Measurements from ENCODE around the gene CA10. TPM values are rescaled to one million over a fixed set of nuclear protein-coding genes. Genes with fewer than 3 reads are reported as not detected.

CA10 gene
- polyA plus RNA-seq, 4 donors: 0.19 to 0.31 TPM; not detected in 2

GRCh38 chr17:51876986-51877385 lies 281.5 kb downstream of the CA10 start:
- DNase-seq (no peak), FAIRE-seq (no peak)
- Histone ChIP-seq H3K4me3 (ENCODE audit: low read depth in 1 of 3, low read length in 3 of 3) (no peak overlapping the region), H3K36me3 (ENCODE audit: control insufficient read depth in 3 of 3, insufficient read depth in 2 of 3, low read depth in 1 of 3, low read length in 3 of 3) (no peaks in the 10 kb centered on the region), H3K27me3 (ENCODE audit: control insufficient read depth in 3 of 3, insufficient read depth in 3 of 3, low read length in 3 of 3) (no peaks in the 10 kb centered on the region), H3K9me3 (ENCODE audit: control insufficient read depth in 2 of 2, insufficient read depth in 1 of 2, low read depth in 1 of 2, low read length in 1 of 2) (no peaks in the 10 kb centered on the region), H3K27ac (ENCODE audit: low read depth in 1 of 3, low read length in 2 of 3) (no peak overlapping the region), H3K4me1 (ENCODE audit: control insufficient read depth in 3 of 3, insufficient read depth in 2 of 3, low read depth in 1 of 3, low read length in 2 of 3) (no peaks in the 10 kb centered on the region)

GRCh38 chr17:51873302-51873701 lies 285.2 kb downstream of the CA10 start:
- DNase-seq (no peak), FAIRE-seq (no peak)
- H3K4me1 ChIP-seq (ENCODE audit: control insufficient read depth in 3 of 3, insufficient read depth in 2 of 3, low read depth in 1 of 3, low read length in 2 of 3): no peaks in the 10 kb centered on the region
- no peaks in the 10 kb centered on the region for H3K27me3 ChIP-seq (ENCODE audit: control insufficient read depth in 3 of 3, insufficient read depth in 3 of 3, low read length in 3 of 3)
- H3K9me3 ChIP-seq (ENCODE audit: control insufficient read depth in 2 of 2, insufficient read depth in 1 of 2, low read depth in 1 of 2, low read length in 1 of 2): no peaks in the 10 kb centered on the region
- WGBS, 3 donors: 29 to 46% (median 40%) methylated on average over 3 of the region's 3 CpGs
- no peaks in the 10 kb centered on the region for H3K36me3 ChIP-seq (ENCODE audit: control insufficient read depth in 3 of 3, insufficient read depth in 2 of 3, low read depth in 1 of 3, low read length in 3 of 3)
- H3K4me3 ChIP-seq (ENCODE audit: low read depth in 1 of 3, low read length in 3 of 3): no peak overlapping the region
- no peak overlapping the region for H3K27ac ChIP-seq (ENCODE audit: low read depth in 1 of 3, low read length in 2 of 3)

- Histone ChIP-seq H3K27ac (ENCODE audit: low read depth in 1 of 3, low read length in 2 of 3) (no peak overlapping the region), H3K36me3 (ENCODE audit: control insufficient read depth in 3 of 3, insufficient read depth in 2 of 3, low read depth in 1 of 3, low read length in 3 of 3) (no peaks in the 10 kb centered on the region), H3K9me3 (ENCODE audit: control insufficient read depth in 2 of 2, insufficient read depth in 1 of 2, low read depth in 1 of 2, low read length in 1 of 2) (no peaks in the 10 kb centered on the region), H3K4me3 (ENCODE audit: low read depth in 1 of 3, low read length in 3 of 3) (no peak overlapping the region), H3K4me1 (ENCODE audit: control insufficient read depth in 3 of 3, insufficient read depth in 2 of 3, low read depth in 1 of 3, low read length in 2 of 3) (no peaks in the 10 kb centered on the region), H3K27me3 (ENCODE audit: control insufficient read depth in 3 of 3, insufficient read depth in 3 of 3, low read length in 3 of 3) (no peaks in the 10 kb centered on the region)
- WGBS, 3 donors: 2 to 6% (median 6%) methylated on average over 2 of the region's 2 CpGs
- DNase-seq (peak in 1 of 2 donors; percentile 54), FAIRE-seq (no peak)
Observed at GRCh38 chr17:51869387-51869786, 289.1 kb downstream of the CA10 start.

GRCh38 chr17:51860954-51861561 lies 297.5 kb downstream of the CA10 start:
- no peak overlapping the region for H3K27ac ChIP-seq (ENCODE audit: low read depth in 1 of 3, low read length in 2 of 3)
- H3K27me3 ChIP-seq (ENCODE audit: control insufficient read depth in 3 of 3, insufficient read depth in 3 of 3, low read length in 3 of 3): peaks cover 0 to 2% (median 0%) of the 10 kb centered on the region in 3 donors
- peak; percentile 58 to 59 for DNase-seq
- no peaks in the 10 kb centered on the region for H3K36me3 ChIP-seq (ENCODE audit: control insufficient read depth in 3 of 3, insufficient read depth in 2 of 3, low read depth in 1 of 3, low read length in 3 of 3)
- peaks cover 0 to 15% (median 3%) of the 10 kb centered on the region in 3 donors for H3K4me1 ChIP-seq (ENCODE audit: control insufficient read depth in 3 of 3, insufficient read depth in 2 of 3, low read depth in 1 of 3, low read length in 2 of 3)
- H3K9me3 ChIP-seq (ENCODE audit: control insufficient read depth in 2 of 2, insufficient read depth in 1 of 2, low read depth in 1 of 2, low read length in 1 of 2): no peaks in the 10 kb centered on the region
- H3K4me3 ChIP-seq (ENCODE audit: low read depth in 1 of 3, low read length in 3 of 3): no peak overlapping the region
- WGBS, 3 donors: 7 to 12% (median 7%) methylated on average over 5 of the region's 5 CpGs
- no peak for FAIRE-seq

GRCh38 chr17:51857052-51857597 lies 301.4 kb downstream of the CA10 start:
- Histone ChIP-seq H3K36me3 (ENCODE audit: control insufficient read depth in 3 of 3, insufficient read depth in 2 of 3, low read depth in 1 of 3, low read length in 3 of 3) (no peaks in the 10 kb centered on the region), H3K4me3 (ENCODE audit: low read depth in 1 of 3, low read length in 3 of 3) (no peak overlapping the region), H3K4me1 (ENCODE audit: control insufficient read depth in 3 of 3, insufficient read depth in 2 of 3, low read depth in 1 of 3, low read length in 2 of 3) (peaks cover 5 to 17% (median 7%) of the 10 kb centered on the region in 3 donors), H3K9me3 (ENCODE audit: control insufficient read depth in 2 of 2, insufficient read depth in 1 of 2, low read depth in 1 of 2, low read length in 1 of 2) (no peaks in the 10 kb centered on the region), H3K27me3 (ENCODE audit: control insufficient read depth in 3 of 3, insufficient read depth in 3 of 3, low read length in 3 of 3) (peaks cover 0 to 2% (median 0%) of the 10 kb centered on the region in 3 donors), H3K27ac (ENCODE audit: low read depth in 1 of 3, low read length in 2 of 3) (no peak overlapping the region)
- DNase-seq (no peak), FAIRE-seq (no peak)
- 81 to 83% (median 82%) methylated on average over 6 of the region's 6 CpGs for WGBS, 3 donors

GRCh38 chr17:51855806-51856205 lies 302.7 kb downstream of the CA10 start:
- H3K9me3 ChIP-seq (ENCODE audit: control insufficient read depth in 2 of 2, insufficient read depth in 1 of 2, low read depth in 1 of 2, low read length in 1 of 2): no peaks in the 10 kb centered on the region
- peaks cover 0 to 2% (median 0%) of the 10 kb centered on the region in 3 donors for H3K27me3 ChIP-seq (ENCODE audit: control insufficient read depth in 3 of 3, insufficient read depth in 3 of 3, low read length in 3 of 3)
- DNase-seq: peak; percentile 36 to 61
- no peaks in the 10 kb centered on the region for H3K36me3 ChIP-seq (ENCODE audit: control insufficient read depth in 3 of 3, insufficient read depth in 2 of 3, low read depth in 1 of 3, low read length in 3 of 3)
- H3K4me3 ChIP-seq (ENCODE audit: low read depth in 1 of 3, low read length in 3 of 3): no peak overlapping the region
- WGBS, 3 donors: 27 to 66% (median 28%) methylated on average over 3 of the region's 3 CpGs
- H3K4me1 ChIP-seq (ENCODE audit: control insufficient read depth in 3 of 3, insufficient read depth in 2 of 3, low read depth in 1 of 3, low read length in 2 of 3): peaks cover 5 to 17% (median 7%) of the 10 kb centered on the region in 3 donors
- no peak for FAIRE-seq
- no peak overlapping the region for H3K27ac ChIP-seq (ENCODE audit: low read depth in 1 of 3, low read length in 2 of 3)

- H3K4me3 ChIP-seq (ENCODE audit: low read depth in 1 of 3, low read length in 3 of 3): no peak overlapping the region
- DNase-seq: peak; percentile 27 to 53
- no peak overlapping the region for H3K27ac ChIP-seq (ENCODE audit: low read depth in 1 of 3, low read length in 2 of 3)
- no peaks in the 10 kb centered on the region for H3K9me3 ChIP-seq (ENCODE audit: control insufficient read depth in 2 of 2, insufficient read depth in 1 of 2, low read depth in 1 of 2, low read length in 1 of 2)
- H3K36me3 ChIP-seq (ENCODE audit: control insufficient read depth in 3 of 3, insufficient read depth in 2 of 3, low read depth in 1 of 3, low read length in 3 of 3): no peaks in the 10 kb centered on the region
- FAIRE-seq: no peak
- 8 to 49% (median 19%) methylated on average over 5 of the region's 5 CpGs for WGBS, 3 donors
- peaks cover 5 to 13% (median 7%) of the 10 kb centered on the region in 3 donors for H3K4me1 ChIP-seq (ENCODE audit: control insufficient read depth in 3 of 3, insufficient read depth in 2 of 3, low read depth in 1 of 3, low read length in 2 of 3)
- peaks cover 0 to 2% (median 0%) of the 10 kb centered on the region in 3 donors for H3K27me3 ChIP-seq (ENCODE audit: control insufficient read depth in 3 of 3, insufficient read depth in 3 of 3, low read length in 3 of 3)
Observed at GRCh38 chr17:51853857-51854256, 304.7 kb downstream of the CA10 start.

GRCh38 chr17:51852603-51853002 lies 305.9 kb downstream of the CA10 start:
- FAIRE-seq: no peak
- no peak for DNase-seq
- H3K4me1 ChIP-seq (ENCODE audit: control insufficient read depth in 3 of 3, insufficient read depth in 2 of 3, low read depth in 1 of 3, low read length in 2 of 3): peaks cover 4 to 10% (median 5%) of the 10 kb centered on the region in 3 donors

GRCh38 chr17:51850201-51850600 lies 308.3 kb downstream of the CA10 start:
- Histone ChIP-seq H3K9me3 (ENCODE audit: control insufficient read depth in 2 of 2, insufficient read depth in 1 of 2, low read depth in 1 of 2, low read length in 1 of 2) (no peaks in the 10 kb centered on the region), H3K36me3 (ENCODE audit: control insufficient read depth in 3 of 3, insufficient read depth in 2 of 3, low read depth in 1 of 3, low read length in 3 of 3) (no peaks in the 10 kb centered on the region), H3K4me3 (ENCODE audit: low read depth in 1 of 3, low read length in 3 of 3) (no peak overlapping the region), H3K4me1 (ENCODE audit: control insufficient read depth in 3 of 3, insufficient read depth in 2 of 3, low read depth in 1 of 3, low read length in 2 of 3) (peaks cover 0 to 3% (median 1%) of the 10 kb centered on the region in 3 donors), H3K27ac (ENCODE audit: low read depth in 1 of 3, low read length in 2 of 3) (no peak overlapping the region), H3K27me3 (ENCODE audit: control insufficient read depth in 3 of 3, insufficient read depth in 3 of 3, low read length in 3 of 3) (no peaks in the 10 kb centered on the region)
- WGBS, 3 donors: 36 to 46% (median 41%) methylated on average over 3 of the region's 3 CpGs
- FAIRE-seq (no peak), DNase-seq (no peak)

More at GRCh38 chr17:51852603-51853002, 305.9 kb downstream of the CA10 start:
- H3K27ac ChIP-seq (ENCODE audit: low read depth in 1 of 3, low read length in 2 of 3): no peak overlapping the region
- H3K36me3 ChIP-seq (ENCODE audit: control insufficient read depth in 3 of 3, insufficient read depth in 2 of 3, low read depth in 1 of 3, low read length in 3 of 3): no peaks in the 10 kb centered on the region
- H3K9me3 ChIP-seq (ENCODE audit: control insufficient read depth in 2 of 2, insufficient read depth in 1 of 2, low read depth in 1 of 2, low read length in 1 of 2): no peaks in the 10 kb centered on the region
- no peak overlapping the region for H3K4me3 ChIP-seq (ENCODE audit: low read depth in 1 of 3, low read length in 3 of 3)
- peaks cover 0 to 2% (median 0%) of the 10 kb centered on the region in 3 donors for H3K27me3 ChIP-seq (ENCODE audit: control insufficient read depth in 3 of 3, insufficient read depth in 3 of 3, low read length in 3 of 3)
